Neuron (in vitro differentiated cells): ENCODE measurements around the gene CYP20A1.
"Not testable (repeated sequence)": the region's sequence is repeated elsewhere in the genome, so short reads cannot be mapped to it uniquely, and the experiment has no call there.

Experiments
- H2AFZ ChIP-seq: one replicate; pipeline ENCODE4 v1.6.1; 2013; ENCODE audit warnings: low read depth, mild to moderate bottlenecking, inconsistent platforms, low read length, moderate library complexity
- H3K27me3 ChIP-seq: one replicate; pipeline ENCODE4 v1.6.1; 2013; ENCODE audit warnings: low read length; ENCODE audit not compliant: insufficient read depth
- H3K36me3 ChIP-seq: one replicate; pipeline ENCODE4 v1.6.1; 2013; ENCODE audit warnings: low read length; ENCODE audit not compliant: insufficient read depth
- H3K4me1 ChIP-seq: one replicate; pipeline ENCODE4 v1.6.1; 2013; ENCODE audit warnings: low read length; ENCODE audit not compliant: insufficient read depth
- H3K4me3 ChIP-seq: 2 replicates; pipeline ENCODE4 v1.5.1; 2013; ENCODE audit warnings: mild to moderate bottlenecking, low read length, moderate library complexity
- H3K9me3 ChIP-seq: one replicate; pipeline ENCODE4 v1.6.1; 2013; ENCODE audit warnings: low read length

CYP20A1 gene

GRCh38 chr2:203326356-203326755, 87.5 kb downstream of the CYP20A1 start:
- H3K27me3 ChIP-seq: no peaks in the 10 kb centered on the region
- no peaks in the 10 kb centered on the region for H3K9me3 ChIP-seq
- H3K4me3 ChIP-seq: no peak overlapping the region
- peaks cover 11% of the 10 kb centered on the region for H3K4me1 ChIP-seq
- no peak overlapping the region for H2AFZ ChIP-seq
- no peaks in the 10 kb centered on the region for H3K36me3 ChIP-seq

- Histone ChIP-seq H3K4me3 (peak overlapping the region; percentile 74), H3K36me3 (no peaks in the 10 kb centered on the region), H3K9me3 (no peaks in the 10 kb centered on the region), H3K4me1 (peaks cover 11% of the 10 kb centered on the region), H2AFZ (peak overlapping the region; percentile 24), H3K27me3 (no peaks in the 10 kb centered on the region)
Measured at GRCh38 chr2:203327582-203327900, 88.7 kb downstream of the CYP20A1 start.

GRCh38 chr2:203327901-203328759, 89.3 kb downstream of the CYP20A1 start, which contains the start of gene ABI2:
TSS of gene ABI2 (plus strand) at chr2:203328394. CDS start at chr2:203328515, 121 bp downstream.
- no peaks in the 10 kb centered on the region for H3K36me3 ChIP-seq
- no peaks in the 10 kb centered on the region for H3K9me3 ChIP-seq
- no peaks in the 10 kb centered on the region for H3K27me3 ChIP-seq
- H2AFZ ChIP-seq: peak within 1 kb of the TSS; percentile 87
- peaks cover 11% of the 10 kb centered on the region for H3K4me1 ChIP-seq
- H3K4me3 ChIP-seq: peak within 1 kb of the TSS; percentile 99

- Histone ChIP-seq H3K4me3 (peak overlapping the region; percentile 99), H3K4me1 (peaks cover 11% of the 10 kb centered on the region), H2AFZ (peak overlapping the region; percentile 87), H3K27me3 (no peaks in the 10 kb centered on the region), H3K36me3 (peaks cover 7% of the 10 kb centered on the region), H3K9me3 (no peaks in the 10 kb centered on the region)
Measured at GRCh38 chr2:203328760-203329540, 90.1 kb downstream of the CYP20A1 start.

GRCh38 chr2:203330434-203330833, 91.6 kb downstream of the CYP20A1 start:
- Histone ChIP-seq H3K4me1 (peaks cover 11% of the 10 kb centered on the region), H2AFZ (no peak overlapping the region), H3K9me3 (no peaks in the 10 kb centered on the region), H3K27me3 (no peaks in the 10 kb centered on the region), H3K36me3 (peaks cover 15% of the 10 kb centered on the region), H3K4me3 (peak overlapping the region; percentile 99)

GRCh38 chr2:203338322-203338721, 99.5 kb downstream of the CYP20A1 start:
- Histone ChIP-seq H3K4me1 (peaks cover 3% of the 10 kb centered on the region), H3K9me3 (peaks cover 8% of the 10 kb centered on the region), H2AFZ (no peak overlapping the region), H3K4me3 (no peak overlapping the region), H3K36me3 (peaks cover 40% of the 10 kb centered on the region), H3K27me3 (no peaks in the 10 kb centered on the region)

- H3K36me3 ChIP-seq: peaks cover 41% of the 10 kb centered on the region
- H3K27me3 ChIP-seq: no peaks in the 10 kb centered on the region
- no peak overlapping the region for H2AFZ ChIP-seq
Measured at GRCh38 chr2:203340791-203341487, 102.1 kb downstream of the CYP20A1 start.

GRCh38 chr2:203341741-203342310, 103.0 kb downstream of the CYP20A1 start:
- Histone ChIP-seq H3K4me3 (no peak overlapping the region), H3K9me3 (peaks cover 4% of the 10 kb centered on the region), H2AFZ (no peak overlapping the region), H3K4me1 (peaks cover 3% of the 10 kb centered on the region), H3K36me3 (peaks cover 33% of the 10 kb centered on the region), H3K27me3 (no peaks in the 10 kb centered on the region)

More at GRCh38 chr2:203340791-203341487, 102.1 kb downstream of the CYP20A1 start:
- Histone ChIP-seq H3K4me1 (peaks cover 3% of the 10 kb centered on the region), H3K4me3 (no peak overlapping the region), H3K9me3 (peaks cover 9% of the 10 kb centered on the region)

- H3K36me3 ChIP-seq: peaks cover 30% of the 10 kb centered on the region
- not testable (repeated sequence) for H3K4me1 ChIP-seq, H3K27me3 ChIP-seq, H3K9me3 ChIP-seq, H3K4me3 ChIP-seq, H2AFZ ChIP-seq
Measured at GRCh38 chr2:203342374-203342773, 103.6 kb downstream of the CYP20A1 start.

GRCh38 chr2:203344667-203345066, 105.8 kb downstream of the CYP20A1 start:
- H3K4me1 ChIP-seq: peaks cover 3% of the 10 kb centered on the region
- H3K36me3 ChIP-seq: peaks cover 29% of the 10 kb centered on the region
- no peak overlapping the region for H2AFZ ChIP-seq
- H3K27me3 ChIP-seq: no peaks in the 10 kb centered on the region
- no peak overlapping the region for H3K4me3 ChIP-seq
- H3K9me3 ChIP-seq: peaks cover 4% of the 10 kb centered on the region

GRCh38 chr2:203346612-203347011, 107.8 kb downstream of the CYP20A1 start:
- peaks cover 31% of the 10 kb centered on the region for H3K36me3 ChIP-seq
- no peak overlapping the region for H3K4me3 ChIP-seq
- H2AFZ ChIP-seq: no peak overlapping the region
- peaks cover 4% of the 10 kb centered on the region for H3K9me3 ChIP-seq
- no peaks in the 10 kb centered on the region for H3K27me3 ChIP-seq
- H3K4me1 ChIP-seq: no peaks in the 10 kb centered on the region

GRCh38 chr2:203347375-203347774, 108.6 kb downstream of the CYP20A1 start:
- Histone ChIP-seq H3K4me3 (no peak overlapping the region), H3K4me1 (no peaks in the 10 kb centered on the region), H3K36me3 (peaks cover 35% of the 10 kb centered on the region), H3K27me3 (no peaks in the 10 kb centered on the region), H2AFZ (no peak overlapping the region), H3K9me3 (peaks cover 4% of the 10 kb centered on the region)
